Stimulated activated naive CD8-positive, alpha-beta T cell treated with anti-CD3 and anti-CD28 coated beads, Interleukin-15, amount 100 ng/mL, for 72 hours (primary cell): ENCODE results near the gene AGPAT3.
A peak's percentile ranks its signal among the peaks of the same experiment; 100 is the strongest.

Experiments
- ATAC-seq: fragments of 150-1000 bp; cut with Tn5 transposase; 2 replicates; pipeline ENCODE4 v1.10.0; 2021; ENCODE audit warnings: mild to moderate bottlenecking, moderate library complexity
- DNase-seq, 2 donors: peaks; one replicate each; pipeline ENCODE4 v3.0.0; 2021 to 2022
- H3K27ac Mint-ChIP-seq, 2 donors: one replicate each; pipeline ENCODE4 v1.8.0; 2022; ENCODE audit warnings: mild to moderate bottlenecking in 2 of 2, mixed read lengths in 2 of 2, moderate library complexity in 2 of 2
- H3K27me3 Mint-ChIP-seq: one replicate; pipeline ENCODE4 v1.8.0; 2022; ENCODE audit warnings: mixed read lengths
- H3K4me1 Mint-ChIP-seq: one replicate; pipeline ENCODE4 v1.8.0; 2022; ENCODE audit warnings: mild to moderate bottlenecking, mixed read lengths
- H3K4me3 Mint-ChIP-seq, 2 donors: one replicate each; pipeline ENCODE4 v1.8.0; 2022; ENCODE audit warnings: mild to moderate bottlenecking in 2 of 2, mixed read lengths in 2 of 2, moderate library complexity in 1 of 2
- H3K9me3 Mint-ChIP-seq, 2 donors: one replicate each; pipeline ENCODE4 v1.8.0; 2022; ENCODE audit warnings: mixed read lengths in 2 of 2

Gene AGPAT3

GRCh38 chr21:43959231-43960116, 94.5 kb downstream of the AGPAT3 start:
- no peaks in the 10 kb centered on the region for H3K27me3 Mint-ChIP-seq
- no peak overlapping the region for H3K27ac Mint-ChIP-seq
- no peaks in the 10 kb centered on the region for H3K9me3 Mint-ChIP-seq
- peak; percentile 66 for ATAC-seq
- H3K4me1 Mint-ChIP-seq = peaks cover 13% of the 10 kb centered on the region
- no peak overlapping the region for H3K4me3 Mint-ChIP-seq
- DNase-seq = no peak

- Mint-ChIP-seq H3K4me3 (no peak overlapping the region), H3K27me3 (no peaks in the 10 kb centered on the region), H3K27ac (peak overlapping the region in 1 of 2 donors; percentile 49), H3K9me3 (no peaks in the 10 kb centered on the region), H3K4me1 (peaks cover 7% of the 10 kb centered on the region)
- ATAC-seq = peak; percentile 55
- DNase-seq = peak in 1 of 2 donors; percentile 18
Observed at GRCh38 chr21:43961382-43961909, 96.4 kb downstream of the AGPAT3 start.

- no peaks in the 10 kb centered on the region for H3K9me3 Mint-ChIP-seq
- H3K4me3 Mint-ChIP-seq = no peak overlapping the region
- ATAC-seq (no peak), DNase-seq (no peak)
- no peaks in the 10 kb centered on the region for H3K4me1 Mint-ChIP-seq
- no peak overlapping the region for H3K27ac Mint-ChIP-seq
- H3K27me3 Mint-ChIP-seq = no peaks in the 10 kb centered on the region
Observed at GRCh38 chr21:43965911-43966585, 101.0 kb downstream of the AGPAT3 start.

GRCh38 chr21:43966946-43967512, 102.0 kb downstream of the AGPAT3 start:
- no peak overlapping the region for H3K27ac Mint-ChIP-seq
- no peaks in the 10 kb centered on the region for H3K27me3 Mint-ChIP-seq
- no peak overlapping the region for H3K4me3 Mint-ChIP-seq
- DNase-seq = no peak
- no peak for ATAC-seq
- no peaks in the 10 kb centered on the region for H3K4me1 Mint-ChIP-seq
- H3K9me3 Mint-ChIP-seq = no peaks in the 10 kb centered on the region

GRCh38 chr21:43967981-43968380, 103.0 kb downstream of the AGPAT3 start:
- Mint-ChIP-seq H3K27me3 (no peaks in the 10 kb centered on the region), H3K9me3 (no peaks in the 10 kb centered on the region), H3K27ac (peak overlapping the region in 1 of 2 donors; percentile 79), H3K4me1 (no peaks in the 10 kb centered on the region), H3K4me3 (no peak overlapping the region)
- DNase-seq (no peak), ATAC-seq (peak; percentile 82)

- no peaks in the 10 kb centered on the region for H3K9me3 Mint-ChIP-seq
- H3K4me3 Mint-ChIP-seq = no peak overlapping the region
- no peaks in the 10 kb centered on the region for H3K4me1 Mint-ChIP-seq
- ATAC-seq (peak; percentile 18), DNase-seq (no peak)
- H3K27ac Mint-ChIP-seq = peak overlapping the region in 1 of 2 donors; percentile 19
- no peaks in the 10 kb centered on the region for H3K27me3 Mint-ChIP-seq
Observed at GRCh38 chr21:43968410-43969114, 103.5 kb downstream of the AGPAT3 start.

GRCh38 chr21:43969115-43969444, 104.1 kb downstream of the AGPAT3 start:
- ATAC-seq (no peak), DNase-seq (no peak)
- Mint-ChIP-seq H3K9me3 (no peaks in the 10 kb centered on the region), H3K4me1 (no peaks in the 10 kb centered on the region), H3K4me3 (no peak overlapping the region), H3K27me3 (no peaks in the 10 kb centered on the region), H3K27ac (peak overlapping the region in 1 of 2 donors; percentile 19)

GRCh38 chr21:43970551-43970950, 105.5 kb downstream of the AGPAT3 start:
- Mint-ChIP-seq H3K4me3 (no peak overlapping the region), H3K27me3 (no peaks in the 10 kb centered on the region), H3K4me1 (peaks cover 9% of the 10 kb centered on the region), H3K27ac (no peak overlapping the region), H3K9me3 (no peaks in the 10 kb centered on the region)
- no peak for DNase-seq
- ATAC-seq = no peak

- H3K9me3 Mint-ChIP-seq = no peaks in the 10 kb centered on the region
- peaks cover 11% of the 10 kb centered on the region for H3K4me1 Mint-ChIP-seq
- ATAC-seq (no peak), DNase-seq (no peak)
- H3K27ac Mint-ChIP-seq = no peak overlapping the region
- no peak overlapping the region for H3K4me3 Mint-ChIP-seq
- no peaks in the 10 kb centered on the region for H3K27me3 Mint-ChIP-seq
Observed at GRCh38 chr21:43971201-43971991, 106.4 kb downstream of the AGPAT3 start.

GRCh38 chr21:43971992-43972255, 106.9 kb downstream of the AGPAT3 start:
- peaks cover 11% of the 10 kb centered on the region for H3K4me1 Mint-ChIP-seq
- no peak for ATAC-seq
- no peak overlapping the region for H3K4me3 Mint-ChIP-seq
- DNase-seq = no peak
- no peak overlapping the region for H3K27ac Mint-ChIP-seq
- H3K27me3 Mint-ChIP-seq = no peaks in the 10 kb centered on the region
- H3K9me3 Mint-ChIP-seq = no peaks in the 10 kb centered on the region

GRCh38 chr21:43972850-43973633, 108.0 kb downstream of the AGPAT3 start:
- DNase-seq (no peak), ATAC-seq (no peak)
- peaks cover 11% of the 10 kb centered on the region for H3K4me1 Mint-ChIP-seq
- H3K9me3 Mint-ChIP-seq = no peaks in the 10 kb centered on the region
- H3K27ac Mint-ChIP-seq = no peak overlapping the region
- H3K27me3 Mint-ChIP-seq = no peaks in the 10 kb centered on the region
- no peak overlapping the region for H3K4me3 Mint-ChIP-seq

GRCh38 chr21:43973634-43973955, 108.6 kb downstream of the AGPAT3 start:
- Mint-ChIP-seq H3K27ac (peak overlapping the region in 1 of 2 donors; percentile 14), H3K9me3 (no peaks in the 10 kb centered on the region), H3K4me3 (no peak overlapping the region), H3K4me1 (peaks cover 11% of the 10 kb centered on the region), H3K27me3 (no peaks in the 10 kb centered on the region)
- ATAC-seq (no peak), DNase-seq (no peak)

GRCh38 chr21:43974791-43975468, 109.9 kb downstream of the AGPAT3 start:
- DNase-seq (no peak), ATAC-seq (no peak)
- H3K27me3 Mint-ChIP-seq = no peaks in the 10 kb centered on the region
- no peaks in the 10 kb centered on the region for H3K9me3 Mint-ChIP-seq
- H3K4me1 Mint-ChIP-seq = peaks cover 11% of the 10 kb centered on the region
- H3K4me3 Mint-ChIP-seq = no peak overlapping the region
- peak overlapping the region; percentile 1 to 61 for H3K27ac Mint-ChIP-seq

- H3K4me1 Mint-ChIP-seq = peaks cover 11% of the 10 kb centered on the region
- DNase-seq (peak; percentile 75 to 82), ATAC-seq (peak; percentile 94)
- H3K4me3 Mint-ChIP-seq = no peak overlapping the region
- no peaks in the 10 kb centered on the region for H3K27me3 Mint-ChIP-seq
- H3K27ac Mint-ChIP-seq = peak overlapping the region in 1 of 2 donors; percentile 83
- H3K9me3 Mint-ChIP-seq = no peaks in the 10 kb centered on the region
Observed at GRCh38 chr21:43975469-43976098, 110.6 kb downstream of the AGPAT3 start.
